K562 (cell line): Measurements from ENCODE around the gene RPL39L. TPM values are rescaled to one million over a fixed set of nuclear protein-coding genes. Genes with fewer than 3 reads are reported as not detected.
A peak's percentile ranks its signal among the peaks of the same experiment; 100 is the strongest.

Source experiments
- DPF2 ChIP-seq: fragments of 450-650 bp; IDR thresholded peaks from 2 replicates; pipeline ENCODE4 v1.6.1; 2016
- NEUROD1 ChIP-seq: fragments of 150-350 bp; IDR thresholded peaks from 2 replicates; pipeline ENCODE4 v1.6.1; 2014; ENCODE audit warnings: borderline replicate concordance, low read length, low read depth; ENCODE audit not compliant: partially characterized antibody
- RBBP5 ChIP-seq: fragments of 200-600 bp; sonication (generic); IDR thresholded peaks from 2 replicates; pipeline ENCODE4 v1.6.1; 2012; ENCODE audit warnings: borderline replicate concordance, mild to moderate bottlenecking, low read length, control low read depth, inconsistent platforms; ENCODE audit not compliant: insufficient read depth, poor library complexity, severe bottlenecking
- STAT5B ChIP-seq: fragments of 250-450 bp; sonication (Bioruptor Pico); IDR thresholded peaks from 2 replicates; pipeline ENCODE4 v1.8.0; 2021; ENCODE audit warnings: mild to moderate bottlenecking, inconsistent platforms
- ZBED1 ChIP-seq: IDR thresholded peaks from 2 replicates; pipeline ENCODE4 v1.6.1; 2014
- ZNF785 ChIP-seq: fragments of 250-450 bp; sonication (Bioruptor Pico); IDR thresholded peaks from 2 replicates; pipeline ENCODE4 v1.4.0; 2020; ENCODE audit warnings: mild to moderate bottlenecking
- polyA plus RNA-seq, 8 experiments: library from polyadenylated mRNA; depleted of rRNA in 4 of 8; stranded (reverse) in 5 of 8; unstranded in 3 of 8; fragments of >200 nt; fragmentation: Nextera tagmentation in 2 of 8; fragmentation: Illumina TruSeq in 1 of 8; extraction: Ambion mirVana in 2 of 8; extraction: Trizol in 1 of 8; gene quantifications; 2 replicates each; pipeline versions ENCODE4 v1.2.1 to v1.2.3, GENCODE V29; 2011 to 2014; ENCODE audit warnings: inconsistent platforms in 1 of 8, missing spikeins in 1 of 8
- total RNA-seq, 7 experiments: library from RNA; depleted of rRNA in 6 of 7; stranded (reverse); fragments of >200 nt in 6 of 7; fragmentation: Illumina TruSeq in 2 of 7; extraction: Trizol in 2 of 7; gene quantifications; 2 replicates each; pipeline versions ENCODE4 v1.2.1 to v1.2.3, GENCODE V29; 2011 to 2021; ENCODE audit warnings: low replicate concordance in 1 of 7
- TF ChIP-seq, protein P1 (sequence below): fragments of 450-650 bp; IDR thresholded peaks from 2 replicates; pipeline ENCODE4 v1.6.1; 2016; ENCODE audit warnings: low read depth
- TF ChIP-seq, protein P2 (sequence below): fragments of 250-450 bp; sonication (Bioruptor Pico); IDR thresholded peaks from 2 replicates; pipeline ENCODE4 v1.4.0; 2020; ENCODE audit warnings: borderline replicate concordance
- TF ChIP-seq, protein P3 (sequence below): sonication (generic); IDR thresholded peaks from 2 replicates; pipeline ENCODE4 v1.6.1; 2016
- TF ChIP-seq, protein P4 (sequence below): fragments of 250-450 bp; sonication (Bioruptor Pico); IDR thresholded peaks from 2 replicates; pipeline ENCODE4 v1.8.0; 2022; ENCODE audit warnings: inconsistent platforms
- TF ChIP-seq, protein P5 (sequence below): sonication (generic); formaldehyde crosslinking; IDR thresholded peaks from 2 replicates; pipeline ENCODE4 v1.8.1; 2023; ENCODE audit warnings: mild to moderate bottlenecking, missing genetic modification reagents

Gene RPL39L
- total and polyA plus RNA-seq, 9 of the 15 experiments (the other 6 are each of a cell fraction or from before 2014, with no cell fraction given), result 15.0 to 122 (median 45.5) TPM

DNA sequence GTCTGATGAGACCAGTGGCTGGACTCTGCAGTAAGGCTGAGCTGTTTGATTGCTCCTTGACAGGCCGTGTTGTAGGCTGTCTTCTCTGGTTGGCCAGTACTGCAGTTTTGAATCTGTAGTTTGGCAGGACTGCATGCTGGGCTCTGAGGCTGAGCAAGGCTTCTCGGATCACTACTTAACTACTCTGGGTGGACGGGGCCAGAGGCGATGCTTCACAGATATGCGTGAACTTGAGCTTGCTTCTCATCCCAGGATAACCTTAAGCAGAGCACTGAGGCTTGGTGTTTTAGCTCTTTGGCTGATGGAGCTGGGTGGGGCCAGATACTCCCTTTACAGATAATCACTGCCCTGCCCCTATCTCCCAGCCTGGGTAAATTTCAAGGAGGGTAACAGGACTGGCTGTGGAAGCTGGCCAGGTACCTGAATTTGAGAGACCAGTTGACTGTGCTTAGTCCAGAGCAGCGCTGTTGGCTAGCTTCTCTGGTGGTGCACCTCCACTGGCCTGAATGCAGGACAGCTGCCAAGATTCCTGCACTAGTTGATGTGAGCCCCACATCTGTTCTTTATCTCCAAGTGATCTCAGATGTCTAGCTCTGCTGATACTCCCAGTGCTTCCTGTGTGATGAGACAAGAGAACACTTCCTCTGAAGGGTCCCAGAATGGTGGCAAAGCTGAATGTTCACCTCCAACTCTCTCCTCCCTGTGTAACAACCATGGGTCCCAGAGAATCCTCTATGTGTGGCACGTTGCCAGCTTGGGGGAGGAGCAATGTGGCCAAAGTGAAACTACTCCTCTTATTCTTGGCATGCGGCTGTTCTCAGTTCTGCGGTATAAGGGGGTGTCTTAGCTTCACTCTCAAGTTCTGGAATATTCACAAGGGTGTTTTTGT is 37.9 kb downstream of the RPL39L start (continued):
- peak; percentile 68 for TF ChIP-seq DPF2
- TF ChIP-seq, protein P1, sequence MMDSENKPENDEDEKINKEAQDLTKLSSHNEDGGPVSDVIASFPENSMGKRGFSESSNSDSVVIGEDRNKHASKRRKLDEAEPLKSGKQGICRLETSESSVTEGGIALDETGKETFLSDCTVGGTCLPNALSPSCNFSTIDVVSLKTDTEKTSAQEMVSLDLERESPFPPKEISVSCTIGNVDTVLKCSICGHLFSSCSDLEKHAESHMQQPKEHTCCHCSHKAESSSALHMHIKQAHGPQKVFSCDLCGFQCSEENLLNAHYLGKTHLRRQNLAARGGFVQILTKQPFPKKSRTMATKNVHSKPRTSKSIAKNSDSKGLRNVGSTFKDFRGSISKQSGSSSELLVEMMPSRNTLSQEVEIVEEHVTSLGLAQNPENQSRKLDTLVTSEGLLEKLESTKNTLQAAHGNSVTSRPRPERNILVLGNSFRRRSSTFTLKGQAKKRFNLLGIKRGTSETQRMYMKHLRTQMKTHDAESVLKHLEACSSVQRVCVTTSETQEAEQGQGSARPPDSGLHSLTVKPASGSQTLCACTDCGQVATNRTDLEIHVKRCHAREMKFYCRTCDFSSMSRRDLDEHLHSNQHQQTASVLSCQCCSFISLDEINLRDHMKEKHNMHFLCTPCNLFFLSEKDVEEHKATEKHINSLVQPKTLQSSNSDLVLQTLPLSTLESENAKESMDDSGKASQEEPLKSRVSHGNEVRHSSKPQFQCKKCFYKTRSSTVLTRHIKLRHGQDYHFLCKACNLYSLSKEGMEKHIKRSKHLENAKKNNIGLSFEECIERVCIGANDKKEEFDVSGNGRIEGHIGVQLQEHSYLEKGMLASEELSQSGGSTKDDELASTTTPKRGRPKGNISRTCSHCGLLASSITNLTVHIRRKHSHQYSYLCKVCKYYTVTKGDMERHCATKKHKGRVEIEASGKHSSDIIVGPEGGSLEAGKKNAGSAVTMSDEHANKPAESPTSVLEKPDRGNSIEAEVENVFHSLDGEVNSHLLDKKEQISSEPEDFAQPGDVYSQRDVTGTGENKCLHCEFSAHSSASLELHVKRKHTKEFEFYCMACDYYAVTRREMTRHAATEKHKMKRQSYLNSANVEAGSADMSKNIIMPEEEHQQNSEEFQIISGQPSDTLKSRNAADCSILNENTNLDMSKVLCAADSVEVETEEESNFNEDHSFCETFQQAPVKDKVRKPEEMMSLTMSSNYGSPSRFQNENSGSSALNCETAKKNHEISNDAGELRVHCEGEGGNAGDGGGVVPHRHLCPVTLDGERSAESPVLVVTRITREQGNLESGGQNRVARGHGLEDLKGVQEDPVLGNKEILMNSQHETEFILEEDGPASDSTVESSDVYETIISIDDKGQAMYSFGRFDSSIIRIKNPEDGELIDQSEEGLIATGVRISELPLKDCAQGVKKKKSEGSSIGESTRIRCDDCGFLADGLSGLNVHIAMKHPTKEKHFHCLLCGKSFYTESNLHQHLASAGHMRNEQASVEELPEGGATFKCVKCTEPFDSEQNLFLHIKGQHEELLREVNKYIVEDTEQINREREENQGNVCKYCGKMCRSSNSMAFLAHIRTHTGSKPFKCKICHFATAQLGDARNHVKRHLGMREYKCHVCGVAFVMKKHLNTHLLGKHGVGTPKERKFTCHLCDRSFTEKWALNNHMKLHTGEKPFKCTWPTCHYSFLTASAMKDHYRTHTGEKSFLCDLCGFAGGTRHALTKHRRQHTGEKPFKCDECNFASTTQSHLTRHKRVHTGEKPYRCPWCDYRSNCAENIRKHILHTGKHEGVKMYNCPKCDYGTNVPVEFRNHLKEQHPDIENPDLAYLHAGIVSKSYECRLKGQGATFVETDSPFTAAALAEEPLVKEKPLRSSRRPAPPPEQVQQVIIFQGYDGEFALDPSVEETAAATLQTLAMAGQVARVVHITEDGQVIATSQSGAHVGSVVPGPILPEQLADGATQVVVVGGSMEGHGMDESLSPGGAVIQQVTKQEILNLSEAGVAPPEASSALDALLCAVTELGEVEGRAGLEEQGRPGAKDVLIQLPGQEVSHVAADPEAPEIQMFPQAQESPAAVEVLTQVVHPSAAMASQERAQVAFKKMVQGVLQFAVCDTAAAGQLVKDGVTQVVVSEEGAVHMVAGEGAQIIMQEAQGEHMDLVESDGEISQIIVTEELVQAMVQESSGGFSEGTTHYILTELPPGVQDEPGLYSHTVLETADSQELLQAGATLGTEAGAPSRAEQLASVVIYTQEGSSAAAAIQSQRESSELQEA, result no peak
- TF ChIP-seq, protein P2, sequence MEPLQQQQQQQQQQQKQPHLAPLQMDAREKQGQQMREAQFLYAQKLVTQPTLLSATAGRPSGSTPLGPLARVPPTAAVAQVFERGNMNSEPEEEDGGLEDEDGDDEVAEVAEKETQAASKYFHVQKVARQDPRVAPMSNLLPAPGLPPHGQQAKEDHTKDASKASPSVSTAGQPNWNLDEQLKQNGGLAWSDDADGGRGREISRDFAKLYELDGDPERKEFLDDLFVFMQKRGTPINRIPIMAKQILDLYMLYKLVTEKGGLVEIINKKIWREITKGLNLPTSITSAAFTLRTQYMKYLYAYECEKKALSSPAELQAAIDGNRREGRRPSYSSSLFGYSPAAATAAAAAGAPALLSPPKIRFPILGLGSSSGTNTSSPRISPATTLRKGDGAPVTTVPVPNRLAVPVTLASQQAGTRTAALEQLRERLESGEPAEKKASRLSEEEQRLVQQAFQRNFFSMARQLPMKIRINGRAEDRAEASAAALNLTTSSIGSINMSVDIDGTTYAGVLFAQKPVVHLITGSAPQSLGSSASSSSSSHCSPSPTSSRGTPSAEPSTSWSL (CRISPR knock-in tag), result no peak
- TF ChIP-seq, protein P3, sequence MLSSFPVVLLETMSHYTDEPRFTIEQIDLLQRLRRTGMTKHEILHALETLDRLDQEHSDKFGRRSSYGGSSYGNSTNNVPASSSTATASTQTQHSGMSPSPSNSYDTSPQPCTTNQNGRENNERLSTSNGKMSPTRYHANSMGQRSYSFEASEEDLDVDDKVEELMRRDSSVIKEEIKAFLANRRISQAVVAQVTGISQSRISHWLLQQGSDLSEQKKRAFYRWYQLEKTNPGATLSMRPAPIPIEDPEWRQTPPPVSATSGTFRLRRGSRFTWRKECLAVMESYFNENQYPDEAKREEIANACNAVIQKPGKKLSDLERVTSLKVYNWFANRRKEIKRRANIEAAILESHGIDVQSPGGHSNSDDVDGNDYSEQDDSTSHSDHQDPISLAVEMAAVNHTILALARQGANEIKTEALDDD, result no peak
- no peak for TF ChIP-seq NEUROD1
- TF ChIP-seq STAT5B, result no peak
- no peak for TF ChIP-seq ZNF785 (CRISPR knock-in tag)
- TF ChIP-seq, protein P4, sequence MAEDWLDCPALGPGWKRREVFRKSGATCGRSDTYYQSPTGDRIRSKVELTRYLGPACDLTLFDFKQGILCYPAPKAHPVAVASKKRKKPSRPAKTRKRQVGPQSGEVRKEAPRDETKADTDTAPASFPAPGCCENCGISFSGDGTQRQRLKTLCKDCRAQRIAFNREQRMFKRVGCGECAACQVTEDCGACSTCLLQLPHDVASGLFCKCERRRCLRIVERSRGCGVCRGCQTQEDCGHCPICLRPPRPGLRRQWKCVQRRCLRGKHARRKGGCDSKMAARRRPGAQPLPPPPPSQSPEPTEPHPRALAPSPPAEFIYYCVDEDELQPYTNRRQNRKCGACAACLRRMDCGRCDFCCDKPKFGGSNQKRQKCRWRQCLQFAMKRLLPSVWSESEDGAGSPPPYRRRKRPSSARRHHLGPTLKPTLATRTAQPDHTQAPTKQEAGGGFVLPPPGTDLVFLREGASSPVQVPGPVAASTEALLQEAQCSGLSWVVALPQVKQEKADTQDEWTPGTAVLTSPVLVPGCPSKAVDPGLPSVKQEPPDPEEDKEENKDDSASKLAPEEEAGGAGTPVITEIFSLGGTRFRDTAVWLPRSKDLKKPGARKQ (CRISPR knock-in tag), result no peak
- TF ChIP-seq RBBP5, result peak; percentile 33
- TF ChIP-seq ZBED1, result no peak
- TF ChIP-seq, protein P5, sequence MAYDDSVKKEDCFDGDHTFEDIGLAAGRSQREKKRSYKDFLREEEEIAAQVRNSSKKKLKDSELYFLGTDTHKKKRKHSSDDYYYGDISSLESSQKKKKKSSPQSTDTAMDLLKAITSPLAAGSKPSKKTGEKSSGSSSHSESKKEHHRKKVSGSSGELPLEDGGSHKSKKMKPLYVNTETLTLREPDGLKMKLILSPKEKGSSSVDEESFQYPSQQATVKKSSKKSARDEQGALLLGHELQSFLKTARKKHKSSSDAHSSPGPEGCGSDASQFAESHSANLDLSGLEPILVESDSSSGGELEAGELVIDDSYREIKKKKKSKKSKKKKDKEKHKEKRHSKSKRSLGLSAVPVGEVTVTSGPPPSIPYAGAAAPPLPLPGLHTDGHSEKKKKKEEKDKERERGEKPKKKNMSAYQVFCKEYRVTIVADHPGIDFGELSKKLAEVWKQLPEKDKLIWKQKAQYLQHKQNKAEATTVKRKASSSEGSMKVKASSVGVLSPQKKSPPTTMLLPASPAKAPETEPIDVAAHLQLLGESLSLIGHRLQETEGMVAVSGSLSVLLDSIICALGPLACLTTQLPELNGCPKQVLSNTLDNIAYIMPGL (CRISPR knock-in tag), result no peak
